GM12874 (cell line): ENCODE measurements around the gene BTBD9.

ENCODE experiments used
- TF ChIP-seq, protein P1 (sequence below): IDR thresholded peaks from 2 replicates; pipeline ENCODE4 v1.5.1; 2011; ENCODE audit warnings: low read depth, mild to moderate bottlenecking, control low read depth, low read length, moderate library complexity; ENCODE audit not compliant: insufficient read depth

The BTBD9 gene

DNA sequence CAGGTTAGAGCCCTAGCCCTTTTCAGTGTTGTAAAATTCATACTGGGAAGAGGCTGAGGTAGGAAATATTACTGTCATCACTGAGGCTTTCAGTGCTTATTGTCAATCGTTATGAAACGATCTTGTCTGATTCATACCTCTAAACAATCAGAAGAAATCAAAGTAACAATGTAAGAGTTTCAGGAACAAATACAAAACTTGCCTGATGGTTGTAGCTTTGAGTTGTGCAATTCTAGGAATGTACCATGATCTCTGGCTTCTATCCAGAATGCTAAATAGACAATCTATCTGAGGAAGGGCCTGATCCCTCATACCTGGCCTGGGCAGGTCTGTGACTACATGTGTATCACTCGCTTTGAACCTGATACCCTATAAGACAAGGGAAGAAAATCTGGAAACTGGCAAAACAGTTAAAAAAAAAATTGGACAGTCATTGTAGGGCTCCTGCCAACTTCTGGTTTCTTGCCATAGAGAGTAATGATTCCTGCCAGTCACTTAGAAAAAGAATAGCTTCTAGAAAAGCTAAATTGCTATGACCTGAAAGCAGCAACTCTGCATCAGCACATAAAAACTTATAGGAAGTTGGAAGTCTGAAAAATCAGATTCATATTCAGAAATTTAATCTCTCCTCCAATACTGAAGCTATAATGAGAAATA is 234.7 kb downstream of the BTBD9 start:
- TF ChIP-seq, protein P1, sequence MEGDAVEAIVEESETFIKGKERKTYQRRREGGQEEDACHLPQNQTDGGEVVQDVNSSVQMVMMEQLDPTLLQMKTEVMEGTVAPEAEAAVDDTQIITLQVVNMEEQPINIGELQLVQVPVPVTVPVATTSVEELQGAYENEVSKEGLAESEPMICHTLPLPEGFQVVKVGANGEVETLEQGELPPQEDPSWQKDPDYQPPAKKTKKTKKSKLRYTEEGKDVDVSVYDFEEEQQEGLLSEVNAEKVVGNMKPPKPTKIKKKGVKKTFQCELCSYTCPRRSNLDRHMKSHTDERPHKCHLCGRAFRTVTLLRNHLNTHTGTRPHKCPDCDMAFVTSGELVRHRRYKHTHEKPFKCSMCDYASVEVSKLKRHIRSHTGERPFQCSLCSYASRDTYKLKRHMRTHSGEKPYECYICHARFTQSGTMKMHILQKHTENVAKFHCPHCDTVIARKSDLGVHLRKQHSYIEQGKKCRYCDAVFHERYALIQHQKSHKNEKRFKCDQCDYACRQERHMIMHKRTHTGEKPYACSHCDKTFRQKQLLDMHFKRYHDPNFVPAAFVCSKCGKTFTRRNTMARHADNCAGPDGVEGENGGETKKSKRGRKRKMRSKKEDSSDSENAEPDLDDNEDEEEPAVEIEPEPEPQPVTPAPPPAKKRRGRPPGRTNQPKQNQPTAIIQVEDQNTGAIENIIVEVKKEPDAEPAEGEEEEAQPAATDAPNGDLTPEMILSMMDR: no peak

GRCh38 chr6:38404355-38404754 is 235.4 kb downstream of the BTBD9 start:
- TF ChIP-seq, protein P1: no peak

DNA sequence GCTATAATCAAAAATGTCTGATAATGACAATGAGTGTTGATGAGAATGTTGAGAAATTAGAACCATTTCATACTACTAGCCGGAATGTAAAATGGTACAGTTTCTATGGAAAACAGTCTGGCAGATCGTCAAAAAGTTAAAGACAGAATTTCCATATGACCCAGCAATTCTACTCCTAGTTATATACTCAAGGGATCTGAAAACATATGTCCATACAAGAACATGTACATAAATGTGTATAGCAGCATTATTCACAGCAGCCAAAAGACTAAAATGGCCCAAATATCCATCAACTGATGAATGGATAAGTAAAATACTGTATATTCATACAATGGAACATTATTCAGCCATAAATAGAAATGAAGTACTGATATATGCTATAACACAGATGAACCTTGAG is 236.2 kb downstream of the BTBD9 start:
- TF ChIP-seq, protein P1: no peak

- TF ChIP-seq, protein P1: no peak
Measured at GRCh38 chr6:38400764-38401163, 239.0 kb downstream of the BTBD9 start.

- TF ChIP-seq, protein P1: no peak
Measured at GRCh38 chr6:38400101-38400500, 239.6 kb downstream of the BTBD9 start.

GRCh38 chr6:38396209-38396608 is 243.5 kb downstream of the BTBD9 start:
- TF ChIP-seq, protein P1: no peak

GRCh38 chr6:38393986-38394385 is 245.7 kb downstream of the BTBD9 start:
- TF ChIP-seq, protein P1: no peak
